CD4-positive, alpha-beta memory T cell (primary cell): Measurements from ENCODE around the gene NT5DC4. TPM values are rescaled to one million over a fixed set of nuclear protein-coding genes. Genes with fewer than 3 reads are reported as not detected.
"Not testable (repeated sequence)": the region's sequence is repeated elsewhere in the genome, so short reads cannot be mapped to it uniquely, and the experiment has no call there.

Experiments
- CTCF ChIA-PET: fragments of 350-600 bp; sonication (Branson Sonifier 250); formaldehyde crosslinking; loops from one replicate; lab custom pipeline; 2021; ENCODE audit warnings: inconsistent platforms; ENCODE audit not compliant: partially characterized antibody; lab: Charles Lee
- POLR2A ChIA-PET: fragments of 350-600 bp; sonication (Branson Sonifier 250); formaldehyde crosslinking; loops from one replicate; lab custom pipeline; 2021; ENCODE audit not compliant: partially characterized antibody; lab: Charles Lee
- DNase-seq, 5 donors: peaks; one replicate each; pipeline versions ENCODE4 v3.0.0 to v3.0.0-alpha.2; 2020 to 2022; ENCODE audit warnings: mixed read lengths in 1 of 5
- H3K27ac ChIP-seq: one replicate; pipeline ENCODE4 v1.7.0; 2013; ENCODE audit warnings: low read depth, low read length
- H3K27me3 ChIP-seq: 2 replicates; pipeline ENCODE4 v1.7.0; 2013; ENCODE audit warnings: mild to moderate bottlenecking, low read length, moderate library complexity; ENCODE audit not compliant: insufficient read depth
- H3K36me3 ChIP-seq: 2 replicates; pipeline ENCODE4 v1.7.0; 2013; ENCODE audit warnings: mild to moderate bottlenecking, low read length, moderate library complexity; ENCODE audit not compliant: insufficient read depth
- H3K4me1 ChIP-seq: 2 replicates; pipeline ENCODE4 v1.7.0; 2013; ENCODE audit warnings: mild to moderate bottlenecking, low read length, moderate library complexity; ENCODE audit not compliant: insufficient read depth
- H3K4me3 ChIP-seq, 2 donors: one replicate each; pipeline ENCODE4 v1.7.0; 2013; ENCODE audit warnings: low read length in 2 of 2, mild to moderate bottlenecking in 1 of 2
- H3K9me3 ChIP-seq, 2 donors: one replicate each; pipeline ENCODE4 v1.7.0; 2013; ENCODE audit warnings: low read length in 2 of 2, control low read depth in 1 of 2; ENCODE audit not compliant: control insufficient read depth in 1 of 2
- H3K27ac Mint-ChIP-seq, 7 donors: one replicate each; pipeline ENCODE4 v1.8.0; 2020 to 2021; ENCODE audit warnings: mixed read lengths in 7 of 7, mild to moderate bottlenecking in 6 of 7, inconsistent platforms in 3 of 7, moderate library complexity in 3 of 7
- H3K27me3 Mint-ChIP-seq, 2 donors: one replicate each; pipeline ENCODE4 v1.8.0; 2020 to 2021; ENCODE audit warnings: mixed read lengths in 2 of 2
- H3K36me3 Mint-ChIP-seq, 2 donors: one replicate each; pipeline ENCODE4 v1.8.0; 2020 to 2021; ENCODE audit warnings: mixed read lengths in 2 of 2, inconsistent platforms in 1 of 2, mild to moderate bottlenecking in 1 of 2
- H3K4me1 Mint-ChIP-seq, 4 donors: one replicate each; pipeline ENCODE4 v1.8.0; 2020 to 2021; ENCODE audit warnings: mixed read lengths in 4 of 4, mild to moderate bottlenecking in 1 of 4
- H3K4me3 Mint-ChIP-seq, 8 donors: one replicate each; pipeline ENCODE4 v1.8.0; 2020 to 2021; ENCODE audit warnings: mixed read lengths in 8 of 8, mild to moderate bottlenecking in 7 of 8, moderate library complexity in 6 of 8, inconsistent platforms in 3 of 8
- H3K9me3 Mint-ChIP-seq, 8 donors: one replicate each; pipeline ENCODE4 v1.8.0; 2020 to 2021; ENCODE audit warnings: mixed read lengths in 8 of 8, mild to moderate bottlenecking in 5 of 8, inconsistent platforms in 3 of 8, moderate library complexity in 1 of 8
- intact Hi-C: fragments of 100-400 bp; cut with micrococcal nuclease; formaldehyde crosslinking; loops from one replicate; pipeline ENCODE4 v1.15.1; 2023
- polyA plus RNA-seq, 2 donors: library from polyadenylated mRNA; unstranded; fragments of 300-500 nt; fragmentation: Illumina TruSeq; gene quantifications; one replicate each; pipeline ENCODE4 v1.2.3, GENCODE V29; 2021
- total RNA-seq, 2 experiments: library from RNA; stranded (reverse); gene quantifications; one replicate each; pipeline ENCODE4 v1.2.3, GENCODE V29; 2021

The NT5DC4 gene
- total and polyA plus RNA-seq, 4 experiments from 2014 or later = not detected

GRCh38 chr2:112713585-112713925, 7.3 kb upstream of the NT5DC4 start:
- no peaks in the 10 kb centered on the region for H3K36me3 ChIP-seq
- H3K4me1 ChIP-seq = peaks cover 6% of the 10 kb centered on the region
- DNase-seq = no peak
- CTCF ChIA-PET = interaction anchor here (1.2 to 2.2 kb wide), 3 partner anchors 8 to 87 kb away, joined by 3 to 5 read pairs (median 3); no protein-coding TSS in a partner anchor
- intact Hi-C loops = no loop called here
- no peak overlapping the region for H3K4me3 ChIP-seq
- Mint-ChIP-seq H3K4me1 (peaks cover 2 to 12% (median 6%) of the 10 kb centered on the region in 4 donors), H3K27me3 (peaks cover 0 to 2% of the 10 kb centered on the region in 2 donors), H3K9me3 (peaks cover 0 to 5% (median 0%) of the 10 kb centered on the region in 8 donors), H3K36me3 (no peaks in the 10 kb centered on the region), H3K27ac (no peak overlapping the region), H3K4me3 (no peak overlapping the region)
- POLR2A ChIA-PET = no interaction called here
- H3K9me3 ChIP-seq = no peaks in the 10 kb centered on the region
- no peak overlapping the region for H3K27ac ChIP-seq
- no peaks in the 10 kb centered on the region for H3K27me3 ChIP-seq

GRCh38 chr2:112713926-112714325, 6.9 kb upstream of the NT5DC4 start:
- H3K36me3 Mint-ChIP-seq = no peaks in the 10 kb centered on the region
- peaks cover 2 to 11% (median 5%) of the 10 kb centered on the region in 4 donors for H3K4me1 Mint-ChIP-seq
- H3K36me3 ChIP-seq = no peaks in the 10 kb centered on the region
- no peak for DNase-seq
- no peak overlapping the region for H3K4me3 Mint-ChIP-seq
- H3K4me3 ChIP-seq = no peak overlapping the region
- CTCF ChIA-PET = interaction anchor here (1.2 to 2.2 kb wide), 3 partner anchors 8 to 87 kb away, joined by 3 to 5 read pairs (median 3); no protein-coding TSS in a partner anchor
- no peaks in the 10 kb centered on the region for H3K27me3 ChIP-seq
- POLR2A ChIA-PET = no interaction called here
- H3K9me3 ChIP-seq = no peaks in the 10 kb centered on the region
- H3K27me3 Mint-ChIP-seq = peaks cover 0 to 2% of the 10 kb centered on the region in 2 donors
- H3K27ac Mint-ChIP-seq = no peak overlapping the region
- no peak overlapping the region for H3K27ac ChIP-seq
- intact Hi-C loops = no loop called here
- H3K4me1 ChIP-seq = peaks cover 3% of the 10 kb centered on the region
- peaks cover 0 to 5% (median 0%) of the 10 kb centered on the region in 8 donors for H3K9me3 Mint-ChIP-seq

GRCh38 chr2:112714331-112714730, 6.5 kb upstream of the NT5DC4 start:
- POLR2A ChIA-PET = no interaction called here

GRCh38 chr2:112714836-112715631, 5.8 kb upstream of the NT5DC4 start:
- Histone ChIP-seq H3K9me3 (no peaks in the 10 kb centered on the region), H3K27me3 (no peaks in the 10 kb centered on the region), H3K27ac (no peak overlapping the region), H3K4me1 (no peaks in the 10 kb centered on the region), H3K36me3 (no peaks in the 10 kb centered on the region), H3K4me3 (no peak overlapping the region)
- Mint-ChIP-seq H3K27ac (no peak overlapping the region), H3K4me3 (no peak overlapping the region), H3K27me3 (no peaks in the 10 kb centered on the region), H3K9me3 (peaks cover 0 to 5% (median 0%) of the 10 kb centered on the region in 8 donors), H3K4me1 (peaks cover 0 to under 1% (median 0%) of the 10 kb centered on the region in 4 donors), H3K36me3 (no peaks in the 10 kb centered on the region)
- intact Hi-C loops = no loop called here
- DNase-seq = no peak
- ChIA-PET POLR2A (no interaction called here), CTCF (interaction anchor here (0.9 to 1.6 kb wide), 2 partner anchors 10 to 114 kb away, joined by 3 read pairs; no protein-coding TSS in a partner anchor)

More at GRCh38 chr2:112714331-112714730, 6.5 kb upstream of the NT5DC4 start:
- Histone ChIP-seq H3K36me3 (no peaks in the 10 kb centered on the region), H3K9me3 (no peaks in the 10 kb centered on the region), H3K4me1 (no peaks in the 10 kb centered on the region), H3K4me3 (no peak overlapping the region), H3K27me3 (no peaks in the 10 kb centered on the region), H3K27ac (no peak overlapping the region)
- intact Hi-C loops = no loop called here
- Mint-ChIP-seq H3K36me3 (no peaks in the 10 kb centered on the region), H3K27me3 (peaks cover 0 to 2% of the 10 kb centered on the region in 2 donors), H3K4me1 (peaks cover 2 to 7% (median 2%) of the 10 kb centered on the region in 4 donors), H3K27ac (no peak overlapping the region), H3K9me3 (peaks cover 0 to 5% (median 0%) of the 10 kb centered on the region in 8 donors), H3K4me3 (no peak overlapping the region)
- CTCF ChIA-PET = interaction anchor here (1.2 kb wide), 1 partner anchor 7 kb away, joined by 3 read pairs; no protein-coding TSS in a partner anchor
- no peak for DNase-seq

- H3K27me3 Mint-ChIP-seq, H3K27ac Mint-ChIP-seq, H3K27ac ChIP-seq, H3K27me3 ChIP-seq, H3K36me3 ChIP-seq, DNase-seq, POLR2A ChIA-PET, H3K9me3 Mint-ChIP-seq, H3K36me3 Mint-ChIP-seq, H3K4me1 ChIP-seq, intact Hi-C loops, H3K4me3 Mint-ChIP-seq, H3K4me1 Mint-ChIP-seq, H3K9me3 ChIP-seq, H3K4me3 ChIP-seq: not testable (repeated sequence)
- CTCF ChIA-PET = interaction anchor here (0.9 to 1.6 kb wide), 2 partner anchors 9 to 115 kb away, joined by 3 read pairs; no protein-coding TSS in a partner anchor
Measured at GRCh38 chr2:112716094-112716493, 4.7 kb upstream of the NT5DC4 start.

- intact Hi-C loops, H3K9me3 ChIP-seq, DNase-seq, H3K27ac ChIP-seq, H3K27me3 Mint-ChIP-seq, H3K4me1 ChIP-seq, H3K4me3 Mint-ChIP-seq, H3K36me3 ChIP-seq, H3K27me3 ChIP-seq, H3K4me1 Mint-ChIP-seq, H3K4me3 ChIP-seq, POLR2A ChIA-PET, H3K36me3 Mint-ChIP-seq, H3K9me3 Mint-ChIP-seq, H3K27ac Mint-ChIP-seq: not testable (repeated sequence)
- CTCF ChIA-PET = interaction anchor here (1.6 kb wide), 1 partner anchor 10 kb away, joined by 4 read pairs; no protein-coding TSS in a partner anchor
Measured at GRCh38 chr2:112716826-112717352, 3.9 kb upstream of the NT5DC4 start.

- Histone ChIP-seq H3K27me3 (no peaks in the 10 kb centered on the region), H3K4me1 (no peaks in the 10 kb centered on the region), H3K27ac (no peak overlapping the region), H3K4me3 (no peak overlapping the region), H3K9me3 (no peaks in the 10 kb centered on the region), H3K36me3 (no peaks in the 10 kb centered on the region)
- ChIA-PET CTCF (interaction anchor here (1.0 to 1.4 kb wide), 2 partner anchors 11 to 92 kb away, joined by 3 read pairs; no protein-coding TSS in a partner anchor), POLR2A (no interaction called here)
- Mint-ChIP-seq H3K36me3 (no peaks in the 10 kb centered on the region), H3K9me3 (peaks cover 0 to 5% (median 0%) of the 10 kb centered on the region in 8 donors), H3K27me3 (peaks cover 0 to 2% of the 10 kb centered on the region in 2 donors), H3K27ac (no peak overlapping the region), H3K4me3 (no peak overlapping the region), H3K4me1 (no peaks in the 10 kb centered on the region)
- intact Hi-C loops = no loop called here
- DNase-seq = no peak
Measured at GRCh38 chr2:112718863-112719370, 1.9 kb upstream of the NT5DC4 start.
